WTC11 (cell line): ENCODE results near the gene HBM. TPM values are rescaled to one million over a fixed set of nuclear protein-coding genes. Genes with fewer than 3 reads are reported as not detected.

Experiments
- ATAC-seq: fragments of 200-7000 bp; cut with Tn5 transposase; 2 replicates; pipeline ENCODE4 v1.10.0; 2021; ENCODE audit warnings: mild to moderate bottlenecking, moderate library complexity
- CTCF ChIA-PET: fragments of 300-600 bp; sonication (Branson Sonifier 250); formaldehyde crosslinking; loops from one replicate; lab custom pipeline; 2021; ENCODE audit warnings: antibody characterized with exemption; lab: Charles Lee
- POLR2A ChIA-PET: fragments of 350-600 bp; sonication (Branson Sonifier 250); formaldehyde crosslinking; loops from one replicate; lab custom pipeline; 2021; ENCODE audit warnings: antibody characterized with exemption; lab: Charles Lee
- DNase-seq: peaks from one replicate; pipeline ENCODE4 v3.0.0; 2021; ENCODE audit warnings: low spot score
- H3K27ac Mint-ChIP-seq: 2 replicates; pipeline ENCODE4 v1.8.0; 2021; ENCODE audit warnings: mixed read lengths
- H3K27me3 Mint-ChIP-seq: 2 replicates; pipeline ENCODE4 v1.8.0; 2021; ENCODE audit warnings: low read depth, mild to moderate bottlenecking, moderate library complexity, mixed read lengths
- H3K36me3 Mint-ChIP-seq: 2 replicates; pipeline ENCODE4 v1.8.0; 2021; ENCODE audit warnings: mixed read lengths
- H3K4me1 Mint-ChIP-seq: 2 replicates; pipeline ENCODE4 v1.8.0; 2022; ENCODE audit warnings: mixed read lengths
- H3K4me3 Mint-ChIP-seq: 2 replicates; pipeline ENCODE4 v1.8.0; 2021; ENCODE audit warnings: mild to moderate bottlenecking, moderate library complexity, mixed read lengths
- H3K9me3 Mint-ChIP-seq: 2 replicates; pipeline ENCODE4 v1.8.0; 2021; ENCODE audit warnings: mixed read lengths
- ATF3 ChIP-seq: sonication (generic); formaldehyde crosslinking; conservative IDR thresholded peaks from 2 replicates; pipeline ENCODE4 v1.8.1; 2022; ENCODE audit warnings: mild to moderate bottlenecking, missing genetic modification reagents
- CREM ChIP-seq: sonication (generic); formaldehyde crosslinking; IDR thresholded peaks from 2 replicates; pipeline ENCODE4 v1.8.1; 2022; ENCODE audit warnings: mild to moderate bottlenecking, missing genetic modification reagents, moderate library complexity
- EMX1 ChIP-seq: fragments of 250-450 bp; sonication (Bioruptor Pico); IDR thresholded peaks from 2 replicates; pipeline ENCODE4 v1.8.0; 2021; ENCODE audit warnings: mild to moderate bottlenecking
- ETV6 ChIP-seq: sonication (generic); formaldehyde crosslinking; IDR thresholded peaks from 2 replicates; pipeline ENCODE4 v1.8.1; 2022; ENCODE audit warnings: mild to moderate bottlenecking, missing genetic modification reagents
- GABPB1 ChIP-seq: sonication (generic); formaldehyde crosslinking; IDR thresholded peaks from 2 replicates; pipeline ENCODE4 v1.8.1; 2023; ENCODE audit warnings: mild to moderate bottlenecking, missing genetic modification reagents
- GTF2I ChIP-seq: fragments of 250-450 bp; sonication (Bioruptor Pico); conservative IDR thresholded peaks from 2 replicates; pipeline ENCODE4 v1.4.0; 2021; ENCODE audit warnings: mild to moderate bottlenecking
- IRF2 ChIP-seq: sonication (generic); formaldehyde crosslinking; IDR thresholded peaks from 2 replicates; pipeline ENCODE4 v1.8.0; 2022; ENCODE audit warnings: low read depth, missing genetic modification reagents, borderline replicate concordance
- JUN ChIP-seq: sonication (generic); formaldehyde crosslinking; IDR thresholded peaks from 2 replicates; pipeline ENCODE4 v1.8.0; 2023; ENCODE audit warnings: mild to moderate bottlenecking, missing genetic modification reagents
- MAX ChIP-seq: sonication (generic); formaldehyde crosslinking; IDR thresholded peaks from 2 replicates; pipeline ENCODE4 v1.8.0; 2022; ENCODE audit warnings: mild to moderate bottlenecking, missing genetic modification reagents
- MXD4 ChIP-seq: fragments of 250-450 bp; sonication (Bioruptor Pico); IDR thresholded peaks from 2 replicates; pipeline ENCODE4 v1.8.0; 2021; ENCODE audit warnings: mild to moderate bottlenecking, moderate library complexity, borderline replicate concordance
- NFE2L1 ChIP-seq: sonication (generic); formaldehyde crosslinking; IDR thresholded peaks from 2 replicates; pipeline ENCODE4 v1.8.1; 2023; ENCODE audit warnings: missing genetic modification reagents
- NR3C1 ChIP-seq: sonication (generic); formaldehyde crosslinking; conservative IDR thresholded peaks from 2 replicates; pipeline ENCODE4 v1.8.1; 2023; ENCODE audit warnings: low read depth, mild to moderate bottlenecking, missing genetic modification reagents
- PREB ChIP-seq: sonication (generic); formaldehyde crosslinking; IDR thresholded peaks from 2 replicates; pipeline ENCODE4 v1.8.1; 2022; ENCODE audit warnings: mild to moderate bottlenecking, missing genetic modification reagents, moderate library complexity, borderline replicate concordance
- ZNF121 ChIP-seq: sonication (generic); formaldehyde crosslinking; IDR thresholded peaks from 2 replicates; pipeline ENCODE4 v1.8.0; 2023; ENCODE audit warnings: missing genetic modification reagents
- ZNF219 ChIP-seq: sonication (generic); formaldehyde crosslinking; IDR thresholded peaks from 2 replicates; pipeline ENCODE4 v1.8.0; 2023; ENCODE audit warnings: missing genetic modification reagents, mild to moderate bottlenecking, borderline replicate concordance
- ZNF281 ChIP-seq: sonication (generic); formaldehyde crosslinking; IDR thresholded peaks from 2 replicates; pipeline ENCODE4 v1.8.0; 2023; ENCODE audit warnings: mild to moderate bottlenecking, missing genetic modification reagents
- ZNF396 ChIP-seq: fragments of 250-450 bp; sonication (Bioruptor Pico); IDR thresholded peaks from 2 replicates; pipeline ENCODE4 v1.8.0; 2021; ENCODE audit warnings: mild to moderate bottlenecking, moderate library complexity, borderline replicate concordance
- ZNF423 ChIP-seq: fragments of 250-450 bp; sonication (Bioruptor Pico); IDR thresholded peaks from 2 replicates; pipeline ENCODE4 v2.1.2; 2022; ENCODE audit warnings: mild to moderate bottlenecking, moderate library complexity
- total RNA-seq: library from RNA; stranded (reverse); gene quantifications from 3 replicates; pipeline ENCODE4 v1.2.3, GENCODE V29; 2021

Gene HBM
- total RNA-seq, 1 experiment from 2014 or later: not detected

GRCh38 chr16:140175-140857, 25.5 kb upstream of the HBM start (continued):
- TF ChIP-seq CREM (CRISPR knock-in tag) (no peak), PREB (no peak), MAX (CRISPR knock-in tag) (no peak), ETV6 (no peak), GABPB1 (CRISPR knock-in tag) (no peak)

- CTCF ChIA-PET: interaction anchor here (1.3 to 2.1 kb wide), 3 partner anchors 25 to 46 kb away, joined by 3 to 6 read pairs (median 6); no protein-coding TSS in a partner anchor
- DNase-seq: no peak
- no peak for TF ChIP-seq ATF3 (CRISPR knock-in tag)
- TF ChIP-seq ZNF281 (CRISPR knock-in tag): no peak
- H3K27me3 Mint-ChIP-seq: peaks cover 31% of the 10 kb centered on the region
- H3K36me3 Mint-ChIP-seq: no peaks in the 10 kb centered on the region
- no peaks in the 10 kb centered on the region for H3K4me1 Mint-ChIP-seq
- ATAC-seq: no peak
- peaks cover 5% of the 10 kb centered on the region; the same call in 1 of the 2 replicates for H3K9me3 Mint-ChIP-seq
- no peak overlapping the region for H3K4me3 Mint-ChIP-seq
- no peak overlapping the region for H3K27ac Mint-ChIP-seq
- POLR2A ChIA-PET: no interaction called here
These were observed 23.3 kb upstream of the HBM start for GRCh38 chr16:142405-142967.

- ChIA-PET CTCF (interaction anchor here (2.1 kb wide), 1 partner anchor 46 kb away, joined by 6 read pairs; no protein-coding TSS in a partner anchor), POLR2A (no interaction called here)
- no peak for ATAC-seq
- Mint-ChIP-seq H3K36me3 (no peaks in the 10 kb centered on the region), H3K27me3 (peaks cover 32% of the 10 kb centered on the region), H3K4me3 (no peak overlapping the region), H3K27ac (no peak overlapping the region)
- TF ChIP-seq JUN (CRISPR knock-in tag) (no peak), GTF2I (CRISPR knock-in tag) (no peak), NR3C1 (CRISPR knock-in tag) (no peak), ZNF281 (CRISPR knock-in tag) (no peak), ZNF423 (CRISPR knock-in tag) (no peak), MXD4 (CRISPR knock-in tag) (no peak), ZNF219 (CRISPR knock-in tag) (no peak), EMX1 (CRISPR knock-in tag) (no peak), NFE2L1 (CRISPR knock-in tag) (no peak), ZNF396 (CRISPR knock-in tag) (no peak), IRF2 (CRISPR knock-in tag) (no peak), ZNF121 (CRISPR knock-in tag) (no peak)
- TF ChIP-seq, all 79 proteins: peak for 0
- H3K4me1 Mint-ChIP-seq: no peaks in the 10 kb centered on the region
- H3K9me3 Mint-ChIP-seq: peaks cover 5% of the 10 kb centered on the region; the same call in 1 of the 2 replicates
- DNase-seq: no peak
These were observed 22.7 kb upstream of the HBM start for GRCh38 chr16:143047-143446.
